IgD-negative memory B cell (primary cell): ENCODE measurements around the gene AVP. TPM values are rescaled to one million over a fixed set of nuclear protein-coding genes. Genes with fewer than 3 reads are reported as not detected.

ENCODE experiments used
- H3K27ac Mint-ChIP-seq, 3 donors: one replicate each; pipeline ENCODE4 v1.8.0; 2020 to 2022; ENCODE audit warnings: mild to moderate bottlenecking in 3 of 3, mixed read lengths in 3 of 3, moderate library complexity in 1 of 3
- H3K27me3 Mint-ChIP-seq: one replicate; pipeline ENCODE4 v1.8.0; 2021; ENCODE audit warnings: mixed read lengths
- H3K36me3 Mint-ChIP-seq: one replicate; pipeline ENCODE4 v1.8.0; 2020; ENCODE audit warnings: mild to moderate bottlenecking, mixed read lengths
- H3K4me1 Mint-ChIP-seq, 3 donors: one replicate each; pipeline ENCODE4 v1.8.0; 2020 to 2022; ENCODE audit warnings: mixed read lengths in 3 of 3, mild to moderate bottlenecking in 1 of 3
- H3K4me3 Mint-ChIP-seq, 4 donors: one replicate each; pipeline ENCODE4 v1.8.0; 2020 to 2022; ENCODE audit warnings: mild to moderate bottlenecking in 4 of 4, mixed read lengths in 4 of 4, moderate library complexity in 3 of 4
- H3K9me3 Mint-ChIP-seq, 3 donors: one replicate each; pipeline ENCODE4 v1.8.0; 2020 to 2021; ENCODE audit warnings: mixed read lengths in 3 of 3, mild to moderate bottlenecking in 1 of 3
- polyA plus RNA-seq: library from polyadenylated mRNA; unstranded; fragments of 300-500 nt; fragmentation: Illumina TruSeq; gene quantifications from one replicate; pipeline ENCODE4 v1.2.3, GENCODE V29; 2021

The AVP gene
- polyA plus RNA-seq, 1 donor from 2014 or later: not detected

GRCh38 chr20:3040086-3040485 is 44.4 kb downstream of the AVP start:
- no peaks in the 10 kb centered on the region for H3K9me3 Mint-ChIP-seq
- H3K36me3 Mint-ChIP-seq: no peaks in the 10 kb centered on the region
- H3K4me3 Mint-ChIP-seq: no peak overlapping the region
- H3K4me1 Mint-ChIP-seq: peaks cover 2 to 3% (median 3%) of the 10 kb centered on the region in 3 donors
- peak overlapping the region in 1 of 3 donors; percentile 65 for H3K27ac Mint-ChIP-seq
- H3K27me3 Mint-ChIP-seq: no peaks in the 10 kb centered on the region

- peaks cover 0 to 2% (median 0%) of the 10 kb centered on the region in 3 donors for H3K4me1 Mint-ChIP-seq
- H3K36me3 Mint-ChIP-seq: no peaks in the 10 kb centered on the region
- peak overlapping the region in 1 of 4 donors; percentile 65 for H3K4me3 Mint-ChIP-seq
- H3K9me3 Mint-ChIP-seq: no peaks in the 10 kb centered on the region
- H3K27me3 Mint-ChIP-seq: no peaks in the 10 kb centered on the region
- peak overlapping the region in 1 of 3 donors; percentile 65 for H3K27ac Mint-ChIP-seq
Observed at GRCh38 chr20:3039426-3039825, 45.1 kb downstream of the AVP start.

DNA sequence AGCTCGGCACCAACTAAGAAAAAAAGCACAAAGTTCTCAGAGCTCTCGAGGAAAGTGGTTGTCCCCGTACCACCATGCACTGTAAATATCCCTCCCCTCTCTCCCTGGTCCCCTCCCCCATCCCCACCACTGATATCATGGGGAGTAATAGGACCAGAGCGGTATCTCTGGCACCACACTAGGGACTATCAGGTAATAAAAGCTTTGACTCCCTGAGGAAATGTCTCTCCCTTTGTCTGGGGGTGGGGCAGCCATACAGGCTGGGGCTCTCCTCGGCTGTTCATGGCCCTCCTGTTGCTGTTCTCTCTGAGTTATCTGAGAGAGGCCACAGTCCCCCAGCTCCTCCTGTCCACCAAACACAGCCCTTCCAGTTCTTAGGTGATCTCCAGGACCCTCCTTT is 46.1 kb downstream of the AVP start:
- Mint-ChIP-seq H3K27ac (peak overlapping the region in 1 of 3 donors; percentile 65), H3K4me3 (no peak overlapping the region), H3K36me3 (no peaks in the 10 kb centered on the region), H3K27me3 (no peaks in the 10 kb centered on the region), H3K4me1 (peaks cover 0 to 2% (median 0%) of the 10 kb centered on the region in 3 donors), H3K9me3 (no peaks in the 10 kb centered on the region)

DNA sequence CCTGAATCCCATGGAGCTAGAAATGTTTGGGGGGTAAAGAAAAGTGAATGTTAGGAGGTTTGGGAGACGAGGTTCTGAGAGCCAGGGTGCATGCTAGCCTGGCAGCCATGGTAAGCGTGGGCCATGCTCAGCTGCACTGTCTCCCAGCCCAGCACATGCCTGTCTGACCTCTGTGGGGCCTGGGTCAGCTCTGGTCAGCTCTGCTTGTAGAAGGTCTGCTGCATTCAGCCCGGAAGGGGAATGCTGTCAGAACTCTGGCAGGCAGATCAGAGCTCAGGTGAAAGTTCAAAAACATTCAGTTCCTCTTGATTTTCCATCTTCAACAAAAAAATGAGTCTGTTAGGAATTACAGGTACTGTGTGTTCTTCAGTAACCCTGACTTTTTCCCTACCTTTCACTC is 46.9 kb downstream of the AVP start:
- H3K4me3 Mint-ChIP-seq: no peak overlapping the region
- H3K27ac Mint-ChIP-seq: peak overlapping the region in 1 of 3 donors; percentile 59
- H3K4me1 Mint-ChIP-seq: peaks cover 0 to 2% (median 0%) of the 10 kb centered on the region in 3 donors
- no peaks in the 10 kb centered on the region for H3K9me3 Mint-ChIP-seq
- no peaks in the 10 kb centered on the region for H3K27me3 Mint-ChIP-seq
- no peaks in the 10 kb centered on the region for H3K36me3 Mint-ChIP-seq

DNA sequence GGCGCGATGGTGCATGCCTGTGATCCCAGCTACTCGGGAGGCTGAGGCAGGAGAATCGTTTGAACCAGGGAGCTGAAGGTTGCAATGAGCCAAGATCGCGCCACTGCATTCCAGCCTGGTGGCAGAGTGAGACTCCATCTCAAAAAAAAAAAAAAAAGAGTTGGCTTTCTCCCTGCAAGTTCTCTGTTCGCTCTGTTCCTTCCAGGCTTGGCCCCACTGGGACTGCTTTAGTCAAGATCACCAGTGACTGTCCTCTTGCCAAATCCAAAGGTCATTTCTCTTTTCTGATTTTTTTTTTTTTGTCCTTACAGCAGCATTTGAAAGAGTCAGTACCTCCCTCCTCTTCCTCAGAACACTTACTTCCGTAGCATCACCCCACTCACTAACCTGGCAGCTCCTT is 51.9 kb downstream of the AVP start:
- Mint-ChIP-seq H3K27me3 (no peaks in the 10 kb centered on the region), H3K4me1 (peaks cover 0 to 2% (median 0%) of the 10 kb centered on the region in 3 donors), H3K9me3 (no peaks in the 10 kb centered on the region), H3K36me3 (peaks cover 4% of the 10 kb centered on the region), H3K4me3 (no peak overlapping the region), H3K27ac (no peak overlapping the region)

Other genes with a start within 250 kb of the AVP start
- gene PCED1A, start 244.1 kb downstream of the AVP start, polyA plus RNA-seq: 18.2 TPM
- gene VPS16, start 244.0 kb downstream of the AVP start, polyA plus RNA-seq: 22.4 TPM
- gene PTPRA, start 211.2 kb downstream of the AVP start, polyA plus RNA-seq: 22.1 TPM
- not detected for gene GNRH2, start 41.1 kb downstream of the AVP start, polyA plus RNA-seq
- gene MRPS26, start 38.7 kb downstream of the AVP start, polyA plus RNA-seq: 84.4 TPM
- 0.59 TPM for gene OXT, start 13.1 kb downstream of the AVP start, polyA plus RNA-seq
- 13.6 TPM for gene FASTKD5, start 75.1 kb upstream of the AVP start, polyA plus RNA-seq
- gene UBOX5, start 75.1 kb upstream of the AVP start, polyA plus RNA-seq: 6.9 TPM
- 0.45 TPM for gene LZTS3, start 88.8 kb upstream of the AVP start, polyA plus RNA-seq
- gene DDRGK1, start 120.0 kb upstream of the AVP start, polyA plus RNA-seq: 52.1 TPM
- gene ITPA, start 124.8 kb upstream of the AVP start, polyA plus RNA-seq: 49.3 TPM
- gene SLC4A11, start 154.5 kb upstream of the AVP start, polyA plus RNA-seq: not detected